Epidermal melanocyte (primary cell): ENCODE data around the gene FLT4.

ENCODE experiments used
- DNase-seq: peaks from one replicate; pipeline ENCODE4 v3.0.0; 2011; ENCODE audit warnings: low spot score; ENCODE audit not compliant: insufficient read length

Gene FLT4

GRCh38 chr5:180594311-180595045, 54.9 kb downstream of the FLT4 start:
- DNase-seq: no peak

- DNase-seq: no peak
Observed at GRCh38 chr5:180593446-180594206, 55.8 kb downstream of the FLT4 start.

DNA sequence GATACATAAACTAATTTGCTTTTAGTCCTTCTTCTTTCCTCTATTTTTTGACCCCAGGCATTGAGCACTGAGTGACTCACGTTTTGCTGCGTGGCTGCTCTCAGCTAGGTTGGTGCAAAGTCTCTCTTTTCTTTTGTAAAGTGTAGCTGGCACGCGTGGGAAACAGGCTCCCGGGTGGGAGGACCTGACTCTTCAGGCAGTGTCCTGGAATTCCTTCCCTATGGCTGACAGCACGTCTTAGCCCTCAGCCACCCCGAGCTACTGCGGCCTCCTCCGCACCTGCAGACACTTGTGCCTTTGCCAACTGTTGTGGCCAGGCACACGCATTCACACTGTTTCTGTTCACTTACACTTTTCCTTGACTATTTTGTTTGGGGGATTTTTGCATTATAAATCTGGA, 57.2 kb downstream of the FLT4 start:
- DNase-seq: no peak

DNA sequence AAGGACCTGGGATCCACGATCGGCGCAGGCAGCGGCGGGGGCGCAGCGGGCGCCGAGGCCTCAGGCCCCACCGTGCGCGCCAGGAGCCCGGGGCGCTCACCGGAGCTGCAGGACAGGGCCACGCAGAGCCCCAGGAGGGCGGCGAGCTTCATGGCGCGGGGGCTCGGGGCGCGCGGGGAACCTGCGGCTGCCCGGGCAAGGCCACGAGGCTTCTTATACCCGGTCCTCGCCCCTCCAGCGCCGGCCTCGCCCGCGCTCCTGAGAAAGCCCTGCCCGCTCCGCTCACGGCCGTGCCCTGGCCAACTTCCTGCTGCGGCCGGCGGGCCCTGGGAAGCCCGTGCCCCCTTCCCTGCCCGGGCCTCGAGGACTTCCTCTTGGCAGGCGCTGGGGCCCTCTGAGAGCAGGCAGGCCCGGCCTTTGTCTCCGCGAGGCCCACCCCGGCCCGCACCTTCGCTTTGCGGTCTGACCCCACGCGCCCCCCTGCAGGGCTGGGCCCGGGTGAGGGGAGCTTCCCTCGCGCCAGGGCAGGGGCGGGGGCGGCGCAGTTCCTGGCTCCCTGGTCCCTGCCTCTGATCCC, 58.0 kb downstream of the FLT4 start, which contains the start of gene SCGB3A1:
Gene SCGB3A1 (minus strand): TSS at position 189 of the 577 bp plus-strand sequence. CDS start 37 bp downstream, at position 152.
- no peak for DNase-seq

GRCh38 chr5:180590543-180591310, 58.7 kb downstream of the FLT4 start:
- DNase-seq: no peak

GRCh38 chr5:180589771-180590542, 59.4 kb downstream of the FLT4 start:
- no peak for DNase-seq

- DNase-seq: no peak
Observed at GRCh38 chr5:180586870-180587269, 62.5 kb downstream of the FLT4 start.

- DNase-seq: no peak
Observed at GRCh38 chr5:180586204-180586603, 63.2 kb downstream of the FLT4 start.

DNA sequence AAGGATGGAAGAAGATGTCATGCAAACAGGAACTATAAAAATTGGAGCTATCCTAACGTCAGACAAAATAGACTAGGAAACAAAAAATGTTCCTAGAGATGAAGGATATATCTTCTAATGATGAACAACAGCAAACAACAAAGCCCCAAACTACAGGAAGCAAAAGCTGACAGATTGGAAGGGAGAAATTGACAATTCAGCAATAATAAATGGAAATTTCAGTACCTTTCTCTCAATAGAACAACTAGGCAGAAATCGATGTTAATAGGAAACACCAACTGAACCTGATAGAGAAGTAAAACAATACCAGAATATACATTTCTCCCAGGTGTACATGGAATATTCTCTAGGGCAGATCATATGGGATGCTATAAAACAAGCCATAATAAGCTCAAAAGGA, 65.7 kb downstream of the FLT4 start:
- DNase-seq: no peak

DNA sequence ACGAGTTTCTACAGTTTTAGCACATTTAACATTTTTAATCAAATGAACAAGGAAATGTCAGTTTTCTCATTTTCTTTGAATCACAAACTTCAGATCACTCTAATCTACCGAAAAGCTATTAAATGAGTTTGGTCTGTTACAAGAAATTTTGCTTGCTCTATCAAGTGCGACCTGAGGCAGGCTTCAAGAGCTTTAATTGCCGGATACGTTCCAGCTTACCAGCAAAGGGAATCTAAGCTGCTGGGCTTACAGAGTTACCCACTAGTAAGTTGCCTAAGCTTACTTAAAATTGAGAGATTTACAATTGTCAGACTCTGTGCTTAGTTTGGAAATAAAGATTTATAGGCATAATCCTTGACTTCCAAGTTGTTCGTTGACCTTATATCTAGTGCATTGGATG, 68.7 kb downstream of the FLT4 start:
- DNase-seq: no peak

DNA sequence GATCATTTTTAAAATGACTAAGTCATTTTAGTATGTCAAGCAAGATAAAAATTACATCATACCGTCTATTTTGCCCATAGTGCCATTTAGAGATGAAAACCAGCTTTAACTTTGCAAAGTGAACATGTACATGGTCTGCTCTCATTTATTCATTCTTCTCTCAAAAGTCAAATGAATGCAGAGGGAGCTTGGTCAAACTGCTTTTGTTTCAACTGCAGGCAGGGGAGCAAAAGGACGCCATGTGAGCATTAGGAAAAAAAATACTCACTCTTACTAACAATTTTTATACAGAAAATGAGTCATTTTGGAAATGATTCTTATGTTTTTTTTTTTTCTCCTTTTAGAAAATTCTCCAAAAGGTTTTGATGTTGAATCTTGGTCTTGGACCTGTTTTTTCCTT, 73.8 kb downstream of the FLT4 start:
- DNase-seq: no peak

DNA sequence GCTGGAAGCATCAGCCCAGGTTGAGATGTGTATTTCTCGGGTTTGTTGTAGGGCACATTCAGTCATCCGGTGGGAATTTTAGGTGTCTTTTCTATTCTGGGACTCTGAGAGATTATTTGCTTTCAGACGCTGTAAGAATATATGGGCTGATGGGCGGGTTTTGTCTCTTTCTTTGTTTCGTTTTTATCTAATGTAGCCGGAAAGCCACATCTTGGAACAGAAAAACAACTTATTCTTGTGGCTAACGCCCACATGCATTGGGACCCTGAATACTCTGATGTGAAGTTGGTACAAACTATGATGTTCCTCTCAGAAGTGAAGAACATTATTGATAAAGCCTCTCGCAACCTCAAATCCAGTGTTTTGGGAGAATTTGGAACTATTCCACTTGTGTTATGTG, 80.5 kb downstream of the FLT4 start:
- DNase-seq: no peak

GRCh38 chr5:180563994-180564393, 85.4 kb downstream of the FLT4 start:
- DNase-seq: no peak

DNA sequence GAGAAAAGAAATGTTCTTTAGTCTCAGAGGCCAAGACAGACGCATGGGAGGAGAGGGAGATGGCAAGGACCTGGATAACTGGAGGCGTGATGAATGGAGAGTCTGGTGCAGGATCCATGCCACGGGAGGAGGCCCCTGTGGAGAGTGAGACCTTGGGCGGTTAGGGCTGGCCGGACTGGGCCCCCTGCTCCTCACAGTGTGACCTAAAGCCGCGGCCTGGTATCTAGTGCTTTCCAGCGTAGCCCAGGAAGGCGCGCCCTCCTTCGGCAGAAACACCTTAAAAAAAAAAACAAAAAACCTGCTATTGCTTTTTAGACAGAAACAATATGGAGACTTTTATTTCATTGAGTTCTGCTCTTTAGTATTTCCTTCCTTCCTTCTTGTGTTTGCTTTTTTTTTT, 91.2 kb downstream of the FLT4 start:
- no peak for DNase-seq

DNA sequence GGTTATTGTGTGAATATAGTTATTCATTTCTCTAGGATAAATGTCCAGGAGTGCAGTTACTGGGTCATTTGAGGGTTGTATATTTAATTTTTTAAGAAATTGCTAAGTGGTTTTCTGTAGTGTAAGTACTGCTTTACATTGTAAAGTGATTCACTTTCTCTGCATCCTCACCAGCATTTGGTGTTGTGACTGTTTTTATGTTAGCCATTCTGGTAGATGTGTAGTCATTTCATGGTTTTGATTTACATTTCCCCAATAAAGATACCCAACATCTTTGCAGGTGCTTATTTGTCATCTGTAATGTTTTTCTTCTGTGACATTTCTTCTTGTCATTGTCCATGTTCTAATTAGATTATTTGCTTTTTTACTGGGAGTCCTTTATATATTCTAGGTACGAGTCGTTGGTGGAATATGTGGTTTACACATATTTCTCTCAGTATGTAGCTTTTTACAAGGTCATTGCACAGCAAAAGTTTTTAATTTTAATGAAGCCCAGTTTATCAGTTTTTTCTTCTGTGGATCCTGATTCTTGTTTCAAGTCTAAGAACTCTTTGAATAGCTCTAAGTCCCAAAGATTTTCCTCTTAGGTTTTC, 92.1 kb downstream of the FLT4 start:
- no peak for DNase-seq

GRCh38 chr5:180555168-180555921, 94.1 kb downstream of the FLT4 start:
- no peak for DNase-seq

DNA sequence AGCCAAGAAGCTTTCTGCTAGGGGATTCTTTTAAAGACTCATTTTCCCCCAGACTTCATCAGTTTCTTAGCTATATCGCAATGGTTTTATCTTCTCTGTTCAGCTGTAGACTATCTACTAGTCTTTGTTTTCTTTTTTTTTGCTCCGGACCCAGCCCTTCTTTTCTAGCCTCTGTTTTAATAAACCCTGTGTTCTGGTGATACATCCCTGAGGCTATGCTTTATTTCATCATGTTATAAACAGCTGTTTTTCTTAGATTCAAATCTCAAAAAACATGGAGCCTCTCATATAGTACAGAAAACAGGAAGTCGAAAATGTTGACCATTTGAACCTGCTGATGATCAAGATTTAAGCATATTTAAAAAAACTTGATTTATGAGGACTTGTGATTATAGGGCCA, 95.9 kb downstream of the FLT4 start:
- peak; percentile 51 for DNase-seq
